Keratinocyte (primary cell): ENCODE data around the gene ETNK2. TPM values are rescaled to one million over a fixed set of nuclear protein-coding genes. Genes with fewer than 3 reads are reported as not detected.

Experiments used
- DNase-seq: peaks from one replicate; pipeline ENCODE4 v3.0.0-alpha.2; 2011; ENCODE audit warnings: low read depth, missing footprints, low spot score
- FAIRE-seq: peaks from 2 replicates; lab custom pipeline; 2011; peaks lifted over from hg19 to GRCh38; lab: Jason Lieb, UNC
- H2AFZ ChIP-seq: 2 replicates; pipeline ENCODE4 v1.6.0; 2012; ENCODE audit warnings: low read length, control low read depth, inconsistent platforms; ENCODE audit not compliant: control insufficient read depth
- H3K27ac ChIP-seq: 2 replicates; pipeline ENCODE4 v1.5.1; 2011; ENCODE audit warnings: low read length; ENCODE audit not compliant: control insufficient read depth, insufficient read depth
- H3K27me3 ChIP-seq: 3 replicates; pipeline ENCODE4 v1.6.0; 2011; ENCODE audit warnings: low read length; ENCODE audit not compliant: control insufficient read depth, insufficient read depth; ENCODE audit errors: extremely low read depth
- H3K36me3 ChIP-seq, 2 experiments: 2 replicates in 1 of 2; 3 replicates in 1 of 2; pipeline ENCODE4 v1.5.1; 2011; ENCODE audit warnings: low read length in 2 of 2, mild to moderate bottlenecking in 1 of 2; ENCODE audit not compliant: control insufficient read depth in 2 of 2, insufficient read depth in 2 of 2; ENCODE audit errors: extremely low read depth in 1 of 2
- H3K4me1 ChIP-seq: 3 replicates; pipeline ENCODE4 v1.5.1; 2011; ENCODE audit warnings: low read length; ENCODE audit not compliant: control insufficient read depth, insufficient read depth; ENCODE audit errors: extremely low read depth
- H3K4me2 ChIP-seq: 3 replicates; pipeline ENCODE4 v1.6.0; 2011; ENCODE audit warnings: low read depth, low read length; ENCODE audit not compliant: control insufficient read depth, insufficient read depth; ENCODE audit errors: extremely low read depth
- H3K4me3 ChIP-seq, 3 experiments: fragments of 200-600 bp in 1 of 3; sonication (generic) in 1 of 3; 2 replicates in 2 of 3; 3 replicates in 1 of 3; pipeline ENCODE4 v1.5.1; 2011 to 2016; ENCODE audit warnings: low read length in 3 of 3, mild to moderate bottlenecking in 3 of 3, control low read depth in 2 of 3, inconsistent platforms in 1 of 3, low read depth in 1 of 3, mixed read lengths in 1 of 3, mixed run types in 1 of 3, moderate library complexity in 1 of 3; ENCODE audit not compliant: control insufficient read depth in 2 of 3, insufficient read depth in 2 of 3; ENCODE audit errors: extremely low read depth in 1 of 3
- H3K79me2 ChIP-seq: 2 replicates; pipeline ENCODE4 v1.6.0; 2012; ENCODE audit warnings: low read length; ENCODE audit not compliant: control insufficient read depth, insufficient read depth
- H3K9ac ChIP-seq: 3 replicates; pipeline ENCODE4 v1.6.0; 2011; ENCODE audit warnings: low read length; ENCODE audit not compliant: control insufficient read depth, insufficient read depth; ENCODE audit errors: extremely low read depth
- H3K9me1 ChIP-seq: 3 replicates; pipeline ENCODE4 v1.6.0; 2011; ENCODE audit warnings: low read length; ENCODE audit not compliant: control insufficient read depth, insufficient read depth; ENCODE audit errors: extremely low read depth
- H3K9me3 ChIP-seq: 2 replicates; pipeline ENCODE4 v1.5.1; 2012; ENCODE audit warnings: low read depth, low read length; ENCODE audit not compliant: control insufficient read depth
- H4K20me1 ChIP-seq: 3 replicates; pipeline ENCODE4 v1.6.0; 2011; ENCODE audit warnings: low read length; ENCODE audit not compliant: control insufficient read depth, insufficient read depth; ENCODE audit errors: extremely low read depth
- CTCF ChIP-seq, 3 experiments: IDR thresholded peaks in 1 of 3; conservative IDR thresholded peaks in 1 of 3; optimal IDR thresholded peaks in 1 of 3; 2 replicates in 2 of 3; 3 replicates in 1 of 3; pipeline versions ENCODE3 to v1.5.1; 2011; ENCODE audit warnings: low read length in 3 of 3, mild to moderate bottlenecking in 3 of 3, moderate library complexity in 2 of 3, control low read depth in 1 of 3, inconsistent platforms in 1 of 3; ENCODE audit not compliant: insufficient read depth in 2 of 3; ENCODE audit errors: extremely low read depth in 1 of 3
- EZH2 ChIP-seq: IDR thresholded peaks from one replicate; pipeline ENCODE4 v1.6.1; 2012; ENCODE audit warnings: inconsistent platforms, mild to moderate bottlenecking, low read length, moderate library complexity
- dilution Hi-C: fragments of 300-500 bp; cut with MboI; formaldehyde crosslinking; loops from one replicate; pipeline ENCODE4 v1.7.0; 2020; ENCODE audit warnings: low sequenced_read_pairs; ENCODE audit not compliant: extremely low pct_ligation_motif_present
- polyA plus RNA-seq, 5 experiments: library from polyadenylated mRNA; depleted of rRNA in 3 of 5; stranded (reverse) in 3 of 5; stranded (forward) in 1 of 5; unstranded in 1 of 5; fragments of >200 nt; gene quantifications; 1 replicate in 1 of 5; 2 replicates in 3 of 5; 3 replicates in 1 of 5; pipeline versions ENCODE4 v1.2.1 to v1.2.3, GENCODE V29; 2011 to 2012; ENCODE audit warnings: missing spikeins in 2 of 5, low read depth in 1 of 5, low replicate concordance in 1 of 5

ETNK2 gene
- polyA plus RNA-seq, 1 donor (not counting 4 experiments of a cell fraction or from before 2014, with no cell fraction given) = 18.4 TPM

GRCh38 chr1:204178487-204179281 lies 26.8 kb upstream of the ETNK2 start:
- no peaks in the 10 kb centered on the region for H3K36me3 ChIP-seq
- dilution Hi-C loops = no loop called here
- H3K9ac ChIP-seq = no peak overlapping the region
- no peak for TF ChIP-seq CTCF (optimal IDR thresholded peaks at IDR 0.05 in 1 of 3, IDR thresholded peaks at IDR 0.05 in 1 of 3, conservative IDR thresholded peaks at IDR 0.05 in 1 of 3; ENCODE audit: extremely low read depth in 1 of 3, insufficient read depth in 2 of 3, low read length in 3 of 3)
- no peak for TF ChIP-seq EZH2
- no peak overlapping the region for H3K4me3 ChIP-seq
- H4K20me1 ChIP-seq = no peaks in the 10 kb centered on the region
- H2AFZ ChIP-seq = no peak overlapping the region
- H3K4me2 ChIP-seq = no peak overlapping the region
- no peaks in the 10 kb centered on the region for H3K79me2 ChIP-seq
- H3K9me3 ChIP-seq = no peaks in the 10 kb centered on the region
- DNase-seq = no peak
- H3K9me1 ChIP-seq = no peaks in the 10 kb centered on the region
- H3K27me3 ChIP-seq = no peaks in the 10 kb centered on the region
- no peak for FAIRE-seq
- no peaks in the 10 kb centered on the region for H3K4me1 ChIP-seq
- H3K27ac ChIP-seq = no peak overlapping the region

- H3K9ac ChIP-seq = no peak overlapping the region
- no peaks in the 10 kb centered on the region for H3K9me1 ChIP-seq
- H3K27me3 ChIP-seq = no peaks in the 10 kb centered on the region
- H3K4me2 ChIP-seq = no peak overlapping the region
- H3K79me2 ChIP-seq = no peaks in the 10 kb centered on the region
- H3K4me1 ChIP-seq = peaks cover 5% of the 10 kb centered on the region
- no peak for TF ChIP-seq CTCF (optimal IDR thresholded peaks at IDR 0.05 in 1 of 3, IDR thresholded peaks at IDR 0.05 in 1 of 3, conservative IDR thresholded peaks at IDR 0.05 in 1 of 3; ENCODE audit: extremely low read depth in 1 of 3, insufficient read depth in 2 of 3, low read length in 3 of 3)
- H3K36me3 ChIP-seq = no peaks in the 10 kb centered on the region
- H3K9me3 ChIP-seq = no peaks in the 10 kb centered on the region
- H2AFZ ChIP-seq = no peak overlapping the region
- DNase-seq (no peak), FAIRE-seq (no peak)
- dilution Hi-C loops = no loop called here
- H3K4me3 ChIP-seq = no peak overlapping the region
- H4K20me1 ChIP-seq = no peaks in the 10 kb centered on the region
- H3K27ac ChIP-seq = no peak overlapping the region
These were observed 25.3 kb upstream of the ETNK2 start for GRCh38 chr1:204177133-204177532.
